ENCODE results near the gene PLCB1.

PLCB1 gene

GRCh38 chr20:8749986-8750385, 617.9 kb downstream of the PLCB1 start:
- Histone ChIP-seq H3K36me3 (ENCODE audit: insufficient read depth, low read length) (peaks cover 5% of the 10 kb centered on the region), H3K4me1 (ENCODE audit: insufficient read depth, low read length) (no peaks in the 10 kb centered on the region), H3K4me3 (ENCODE audit: low read length) (no peak overlapping the region), H3K27me3 (ENCODE audit: insufficient read depth, low read length) (no peaks in the 10 kb centered on the region), H3K9me3 (ENCODE audit: low read length) (no peaks in the 10 kb centered on the region), H2AFZ (ENCODE audit: low read depth, low read length) (no peak overlapping the region)

DNA sequence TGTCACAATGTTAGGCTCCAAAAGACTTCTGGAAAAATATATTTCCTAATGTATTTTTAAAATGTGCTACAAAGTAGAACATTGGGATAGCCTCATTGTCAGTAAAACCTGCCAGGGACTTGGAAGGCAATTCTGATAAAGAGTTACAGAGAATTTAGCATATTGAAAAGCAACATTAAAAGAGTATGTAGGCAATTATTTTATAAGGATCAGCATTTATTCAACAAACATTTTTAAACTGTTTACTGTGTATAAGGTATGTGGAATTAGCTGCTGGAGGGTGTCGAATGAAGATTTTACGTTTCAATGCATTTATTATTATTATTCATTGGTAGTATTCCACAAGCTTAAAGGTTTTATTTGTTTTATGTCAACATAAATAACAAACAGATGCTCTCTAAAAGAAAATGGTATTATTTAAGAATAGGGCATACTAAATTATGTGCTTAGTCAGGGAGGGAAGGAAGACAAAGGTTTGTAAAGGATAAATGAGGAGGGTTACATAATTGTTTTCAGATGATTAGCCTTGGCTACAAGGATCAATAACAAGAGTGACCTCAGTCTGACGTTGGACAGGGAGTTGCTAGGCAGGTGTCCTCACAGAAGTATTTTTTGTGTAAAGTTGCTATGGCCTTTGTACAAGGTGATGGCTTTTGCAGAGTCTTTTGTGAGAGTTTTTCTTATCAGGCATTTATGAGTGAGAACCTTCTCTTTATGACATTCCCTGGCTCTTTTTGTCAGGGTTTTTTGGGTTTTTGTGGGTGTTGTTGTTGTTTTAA, 623.5 kb downstream of the PLCB1 start:
- Histone ChIP-seq H3K4me3 (ENCODE audit: low read length) (no peak overlapping the region), H2AFZ (ENCODE audit: low read depth, low read length) (no peak overlapping the region), H3K36me3 (ENCODE audit: insufficient read depth, low read length) (peaks cover 7% of the 10 kb centered on the region), H3K4me1 (ENCODE audit: insufficient read depth, low read length) (peaks cover 9% of the 10 kb centered on the region), H3K27me3 (ENCODE audit: insufficient read depth, low read length) (no peaks in the 10 kb centered on the region), H3K9me3 (ENCODE audit: low read length) (no peaks in the 10 kb centered on the region)

- Histone ChIP-seq H3K36me3 (ENCODE audit: insufficient read depth, low read length) (peaks cover 7% of the 10 kb centered on the region), H3K9me3 (ENCODE audit: low read length) (no peaks in the 10 kb centered on the region), H2AFZ (ENCODE audit: low read depth, low read length) (no peak overlapping the region), H3K27me3 (ENCODE audit: insufficient read depth, low read length) (no peaks in the 10 kb centered on the region), H3K4me1 (ENCODE audit: insufficient read depth, low read length) (peaks cover 9% of the 10 kb centered on the region), H3K4me3 (ENCODE audit: low read length) (no peak overlapping the region)
These were observed 624.3 kb downstream of the PLCB1 start for GRCh38 chr20:8756410-8756809.

GRCh38 chr20:8757146-8757545, 625.1 kb downstream of the PLCB1 start:
- no peak overlapping the region for H3K4me3 ChIP-seq (ENCODE audit: low read length)
- peaks cover 7% of the 10 kb centered on the region for H3K36me3 ChIP-seq (ENCODE audit: insufficient read depth, low read length)
- no peak overlapping the region for H2AFZ ChIP-seq (ENCODE audit: low read depth, low read length)
- H3K27me3 ChIP-seq (ENCODE audit: insufficient read depth, low read length), result no peaks in the 10 kb centered on the region
- H3K9me3 ChIP-seq (ENCODE audit: low read length), result no peaks in the 10 kb centered on the region
- H3K4me1 ChIP-seq (ENCODE audit: insufficient read depth, low read length), result peaks cover 9% of the 10 kb centered on the region

DNA sequence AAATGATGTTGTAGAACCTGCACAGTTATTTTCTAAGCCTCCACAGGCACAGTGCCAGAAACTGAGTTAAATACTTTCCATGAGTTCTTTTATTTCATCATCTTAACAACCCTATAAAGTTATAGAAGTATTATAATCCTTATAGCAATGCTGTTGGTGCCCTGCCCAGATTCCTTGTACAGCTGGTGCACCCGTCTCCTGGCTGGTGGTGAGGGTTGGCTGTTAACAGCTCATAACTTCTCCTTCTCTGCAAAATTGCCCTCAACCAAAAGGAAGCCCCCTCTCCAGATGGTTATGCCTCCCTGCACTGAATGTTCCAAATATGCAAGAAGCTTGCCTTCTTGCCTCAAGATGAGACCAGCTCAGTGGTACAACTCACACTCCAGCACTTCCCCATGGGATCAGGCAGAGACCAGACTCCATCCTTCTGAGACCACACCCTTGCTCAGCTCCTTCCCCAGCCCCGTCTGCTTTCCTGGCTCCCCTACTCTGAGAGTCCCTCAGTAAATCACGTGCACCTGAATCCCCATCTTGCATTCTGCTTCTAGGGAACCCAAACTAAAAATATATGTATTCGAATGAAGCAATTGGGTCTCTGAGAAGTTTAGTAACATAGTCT, 632.4 kb downstream of the PLCB1 start:
- H2AFZ ChIP-seq (ENCODE audit: low read depth, low read length), result no peak overlapping the region
- no peak overlapping the region for H3K4me3 ChIP-seq (ENCODE audit: low read length)
- no peaks in the 10 kb centered on the region for H3K27me3 ChIP-seq (ENCODE audit: insufficient read depth, low read length)
- no peaks in the 10 kb centered on the region for H3K9me3 ChIP-seq (ENCODE audit: low read length)
- H3K36me3 ChIP-seq (ENCODE audit: insufficient read depth, low read length), result peaks cover 18% of the 10 kb centered on the region
- no peaks in the 10 kb centered on the region for H3K4me1 ChIP-seq (ENCODE audit: insufficient read depth, low read length)

DNA sequence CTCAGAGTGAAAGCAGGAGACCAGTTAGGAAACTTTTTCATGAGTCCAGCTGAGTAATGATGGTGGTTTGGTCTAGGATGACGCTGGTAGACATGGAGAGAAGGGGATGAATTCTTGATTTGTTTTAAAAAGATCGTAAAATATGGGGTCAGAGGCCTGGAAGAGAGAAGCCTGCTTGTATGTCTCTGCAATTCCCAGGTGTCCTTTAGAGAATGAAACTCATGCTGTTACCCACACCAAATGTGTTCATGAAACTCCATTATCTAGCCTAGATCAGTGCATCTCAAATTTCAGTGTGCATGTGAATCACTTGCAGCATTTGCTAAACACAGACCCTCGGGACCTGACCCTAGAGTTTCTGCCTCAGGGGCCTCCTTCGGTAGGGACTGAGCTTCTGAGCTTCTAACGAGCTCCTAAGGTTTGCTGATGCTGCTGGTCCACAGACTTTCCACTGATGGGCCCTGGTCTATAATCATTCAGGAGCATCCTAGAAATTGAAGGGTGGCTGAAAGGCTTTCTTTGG, 634.9 kb downstream of the PLCB1 start:
- no peaks in the 10 kb centered on the region for H3K4me1 ChIP-seq (ENCODE audit: insufficient read depth, low read length)
- no peak overlapping the region for H3K4me3 ChIP-seq (ENCODE audit: low read length)
- no peaks in the 10 kb centered on the region for H3K27me3 ChIP-seq (ENCODE audit: insufficient read depth, low read length)
- peaks cover 20% of the 10 kb centered on the region for H3K36me3 ChIP-seq (ENCODE audit: insufficient read depth, low read length)
- no peaks in the 10 kb centered on the region for H3K9me3 ChIP-seq (ENCODE audit: low read length)
- no peak overlapping the region for H2AFZ ChIP-seq (ENCODE audit: low read depth, low read length)

- no peaks in the 10 kb centered on the region for H3K4me1 ChIP-seq (ENCODE audit: insufficient read depth, low read length)
- no peaks in the 10 kb centered on the region for H3K27me3 ChIP-seq (ENCODE audit: insufficient read depth, low read length)
- no peak overlapping the region for H3K4me3 ChIP-seq (ENCODE audit: low read length)
These were observed 642.3 kb downstream of the PLCB1 start for GRCh38 chr20:8774412-8774811.

GRCh38 chr20:8777911-8778310, 645.8 kb downstream of the PLCB1 start:
- no peaks in the 10 kb centered on the region for H3K27me3 ChIP-seq (ENCODE audit: insufficient read depth, low read length)
- peaks cover 7% of the 10 kb centered on the region for H3K4me1 ChIP-seq (ENCODE audit: insufficient read depth, low read length)
- H3K9me3 ChIP-seq (ENCODE audit: low read length), result no peaks in the 10 kb centered on the region

More at GRCh38 chr20:8774412-8774811, 642.3 kb downstream of the PLCB1 start:
- Histone ChIP-seq H3K9me3 (ENCODE audit: low read length) (no peaks in the 10 kb centered on the region), H2AFZ (ENCODE audit: low read depth, low read length) (no peak overlapping the region), H3K36me3 (ENCODE audit: insufficient read depth, low read length) (peaks cover 10% of the 10 kb centered on the region)

GRCh38 chr20:8778387-8778786, 646.3 kb downstream of the PLCB1 start:
- Histone ChIP-seq H2AFZ (ENCODE audit: low read depth, low read length) (no peak overlapping the region), H3K9me3 (ENCODE audit: low read length) (no peaks in the 10 kb centered on the region), H3K27me3 (ENCODE audit: insufficient read depth, low read length) (no peaks in the 10 kb centered on the region), H3K4me3 (ENCODE audit: low read length) (no peak overlapping the region), H3K36me3 (ENCODE audit: insufficient read depth, low read length) (peaks cover 10% of the 10 kb centered on the region), H3K4me1 (ENCODE audit: insufficient read depth, low read length) (peaks cover 7% of the 10 kb centered on the region)

More at GRCh38 chr20:8777911-8778310, 645.8 kb downstream of the PLCB1 start:
- Histone ChIP-seq H3K36me3 (ENCODE audit: insufficient read depth, low read length) (peaks cover 10% of the 10 kb centered on the region), H3K4me3 (ENCODE audit: low read length) (no peak overlapping the region), H2AFZ (ENCODE audit: low read depth, low read length) (no peak overlapping the region)

DNA sequence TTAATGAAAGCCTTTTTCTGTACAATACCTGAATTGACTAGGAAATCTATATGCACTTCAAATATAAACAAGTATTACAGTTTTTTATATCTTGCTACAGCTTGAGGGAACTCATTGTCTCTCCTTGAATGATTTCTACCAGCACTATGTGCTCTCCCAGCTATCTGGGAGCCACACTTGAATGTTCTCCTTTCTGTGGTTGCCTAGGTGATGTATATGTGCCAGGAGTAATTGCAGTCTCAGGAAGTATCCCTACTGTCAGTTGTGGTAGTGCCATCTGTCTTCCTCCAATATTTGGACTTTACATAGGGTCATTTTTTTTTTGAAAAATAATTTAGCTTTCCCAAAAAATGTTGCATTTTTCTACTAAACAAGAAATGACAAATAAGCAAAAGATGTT, 648.8 kb downstream of the PLCB1 start:
- Histone ChIP-seq H3K27me3 (ENCODE audit: insufficient read depth, low read length) (no peaks in the 10 kb centered on the region), H3K4me3 (ENCODE audit: low read length) (no peak overlapping the region), H3K9me3 (ENCODE audit: low read length) (no peaks in the 10 kb centered on the region), H3K4me1 (ENCODE audit: insufficient read depth, low read length) (peaks cover 7% of the 10 kb centered on the region), H3K36me3 (ENCODE audit: insufficient read depth, low read length) (peaks cover 2% of the 10 kb centered on the region), H2AFZ (ENCODE audit: low read depth, low read length) (no peak overlapping the region)

DNA sequence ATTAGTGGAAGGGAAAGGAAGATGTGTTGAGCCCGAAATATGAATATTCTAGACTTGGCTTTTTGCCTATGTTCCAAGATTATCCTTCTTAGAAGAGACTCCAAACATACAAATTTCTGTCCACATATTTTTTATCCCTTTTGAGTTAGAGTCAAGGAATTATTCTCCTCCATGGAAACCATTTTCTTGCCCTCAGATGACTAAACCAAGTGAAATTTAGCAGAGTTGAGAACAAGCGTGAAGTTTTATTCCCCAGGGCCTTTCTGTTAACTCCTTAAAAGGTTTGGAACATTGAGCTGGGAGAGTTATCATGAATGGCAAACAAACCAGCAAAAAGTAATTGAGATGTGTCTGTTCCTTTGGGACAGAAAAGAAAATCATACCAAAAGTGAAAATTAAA, 650.7 kb downstream of the PLCB1 start:
- no peaks in the 10 kb centered on the region for H3K9me3 ChIP-seq (ENCODE audit: low read length)
- no peak overlapping the region for H3K4me3 ChIP-seq (ENCODE audit: low read length)
- H3K27me3 ChIP-seq (ENCODE audit: insufficient read depth, low read length), result no peaks in the 10 kb centered on the region
- H3K4me1 ChIP-seq (ENCODE audit: insufficient read depth, low read length), result peaks cover 12% of the 10 kb centered on the region
- peaks cover 2% of the 10 kb centered on the region for H3K36me3 ChIP-seq (ENCODE audit: insufficient read depth, low read length)
- H2AFZ ChIP-seq (ENCODE audit: low read depth, low read length), result no peak overlapping the region

GRCh38 chr20:8783734-8784133, 651.7 kb downstream of the PLCB1 start:
- H3K4me1 ChIP-seq (ENCODE audit: insufficient read depth, low read length), result peaks cover 21% of the 10 kb centered on the region
- no peaks in the 10 kb centered on the region for H3K27me3 ChIP-seq (ENCODE audit: insufficient read depth, low read length)
- H2AFZ ChIP-seq (ENCODE audit: low read depth, low read length), result no peak overlapping the region
- H3K4me3 ChIP-seq (ENCODE audit: low read length), result no peak overlapping the region
- no peaks in the 10 kb centered on the region for H3K9me3 ChIP-seq (ENCODE audit: low read length)
- H3K36me3 ChIP-seq (ENCODE audit: insufficient read depth, low read length), result peaks cover 2% of the 10 kb centered on the region

GRCh38 chr20:8786383-8786782, 654.3 kb downstream of the PLCB1 start:
- Histone ChIP-seq H3K9me3 (ENCODE audit: low read length) (no peaks in the 10 kb centered on the region), H3K27me3 (ENCODE audit: insufficient read depth, low read length) (no peaks in the 10 kb centered on the region), H3K4me3 (ENCODE audit: low read length) (no peak overlapping the region), H3K36me3 (ENCODE audit: insufficient read depth, low read length) (peaks cover 12% of the 10 kb centered on the region), H3K4me1 (ENCODE audit: insufficient read depth, low read length) (peaks cover 17% of the 10 kb centered on the region), H2AFZ (ENCODE audit: low read depth, low read length) (no peak overlapping the region)

Measured in neuron (in vitro differentiated cells).